GM23248 (cell line): Measurements from ENCODE around the gene TANK.

Source experiments
- EZH2 ChIP-seq: fragments of 200-600 bp; sonication (generic); IDR thresholded peaks from 2 replicates; pipeline ENCODE4 v1.6.1; 2018; ENCODE audit warnings: antibody characterized with exemption, mild to moderate bottlenecking; ENCODE audit not compliant: insufficient read depth, poor library complexity, severe bottlenecking
- EZH2phosphoT487 ChIP-seq: fragments of 200-600 bp; sonication (generic); IDR thresholded peaks from 2 replicates; pipeline ENCODE4 v1.6.1; 2018; ENCODE audit warnings: antibody characterized with exemption, moderate library complexity, mild to moderate bottlenecking, low read depth; ENCODE audit not compliant: insufficient read depth

DNA sequence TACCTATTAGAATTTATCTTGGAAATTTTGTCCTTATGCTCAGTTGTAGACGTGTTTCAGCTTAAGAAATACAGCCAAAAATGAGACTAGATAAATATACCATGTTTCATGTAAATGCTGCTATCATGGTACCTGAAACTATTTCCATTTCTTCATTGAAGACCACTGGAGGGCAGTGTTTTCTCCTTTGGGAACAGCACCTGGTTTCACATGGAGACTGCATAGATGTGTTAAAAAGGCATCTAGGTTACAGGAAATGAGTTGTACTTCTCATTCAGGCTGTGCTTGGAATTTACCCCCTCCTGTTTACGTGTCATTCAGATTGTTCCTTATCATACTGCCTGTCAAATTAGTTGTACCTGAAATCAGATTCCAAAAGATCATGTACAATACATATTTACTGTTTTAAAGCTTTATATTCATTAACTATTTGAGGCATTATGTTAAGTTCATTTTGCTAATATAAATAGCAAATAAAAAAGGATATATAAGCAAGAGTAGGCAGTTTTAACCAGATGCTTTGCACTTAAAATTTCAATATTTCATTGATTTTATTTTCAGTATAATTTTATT lies 90.7 kb downstream of the TANK start:
- no peak for TF ChIP-seq EZH2
- no peak for TF ChIP-seq EZH2phosphoT487
